ENCODE results near the gene ZNF136.

Gene ZNF136

GRCh38 chr19:12163826-12164225, 930 bp downstream of the ZNF136 start:
- H2AFZ ChIP-seq (ENCODE audit: low read length): no peak overlapping the region

GRCh38 chr19:12166626-12167025, 3.7 kb downstream of the ZNF136 start:
- Histone ChIP-seq H3K9me3 (ENCODE audit: insufficient read depth, low read depth, low read length) (no peaks in the 10 kb centered on the region), H3K4me1 (ENCODE audit: insufficient read depth, low read length, poor library complexity, severe bottlenecking) (peaks cover 35% of the 10 kb centered on the region), H3K4me2 (ENCODE audit: low read depth, low read length, poor library complexity, severe bottlenecking) (peak overlapping the region; percentile 84), H3K36me3 (ENCODE audit: insufficient read depth, low read length) (peaks cover 9% of the 10 kb centered on the region; the same call in 1 of the 2 replicates), H3K4me3 (ENCODE audit: low read length, poor library complexity, severe bottlenecking) (peak overlapping the region; percentile 49), H3F3A (ENCODE audit: low read depth) (no peaks in the 10 kb centered on the region), H3K9ac (ENCODE audit: low read depth, low read length, poor library complexity, severe bottlenecking) (peak overlapping the region; percentile 34), H4K20me1 (ENCODE audit: insufficient read depth, low read length, poor library complexity, severe bottlenecking) (peaks cover 36% of the 10 kb centered on the region), H3K79me2 (ENCODE audit: insufficient read depth, low read length) (peaks cover 80% of the 10 kb centered on the region), H3K9me2 (replicated peaks; ENCODE audit: low read depth, low read length) (no peaks in the 10 kb centered on the region), H2AFZ (ENCODE audit: low read length) (no peak overlapping the region), H3K27me3 (ENCODE audit: insufficient read depth, low read length, poor library complexity, severe bottlenecking) (peaks cover 4% of the 10 kb centered on the region)
- TF ChIP-seq, protein P1, sequence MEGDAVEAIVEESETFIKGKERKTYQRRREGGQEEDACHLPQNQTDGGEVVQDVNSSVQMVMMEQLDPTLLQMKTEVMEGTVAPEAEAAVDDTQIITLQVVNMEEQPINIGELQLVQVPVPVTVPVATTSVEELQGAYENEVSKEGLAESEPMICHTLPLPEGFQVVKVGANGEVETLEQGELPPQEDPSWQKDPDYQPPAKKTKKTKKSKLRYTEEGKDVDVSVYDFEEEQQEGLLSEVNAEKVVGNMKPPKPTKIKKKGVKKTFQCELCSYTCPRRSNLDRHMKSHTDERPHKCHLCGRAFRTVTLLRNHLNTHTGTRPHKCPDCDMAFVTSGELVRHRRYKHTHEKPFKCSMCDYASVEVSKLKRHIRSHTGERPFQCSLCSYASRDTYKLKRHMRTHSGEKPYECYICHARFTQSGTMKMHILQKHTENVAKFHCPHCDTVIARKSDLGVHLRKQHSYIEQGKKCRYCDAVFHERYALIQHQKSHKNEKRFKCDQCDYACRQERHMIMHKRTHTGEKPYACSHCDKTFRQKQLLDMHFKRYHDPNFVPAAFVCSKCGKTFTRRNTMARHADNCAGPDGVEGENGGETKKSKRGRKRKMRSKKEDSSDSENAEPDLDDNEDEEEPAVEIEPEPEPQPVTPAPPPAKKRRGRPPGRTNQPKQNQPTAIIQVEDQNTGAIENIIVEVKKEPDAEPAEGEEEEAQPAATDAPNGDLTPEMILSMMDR (conservative IDR thresholded peaks at IDR 0.05; ENCODE audit: low read length): no peak
- no peak for TF ChIP-seq EZH2phosphoT487 (IDR thresholded peaks at IDR 0.05; ENCODE audit: borderline replicate concordance)

More at GRCh38 chr19:12163826-12164225, 930 bp downstream of the ZNF136 start:
- H3K79me2 ChIP-seq (ENCODE audit: insufficient read depth, low read length): peaks cover 59% of the 10 kb centered on the region
- H3K4me3 ChIP-seq (ENCODE audit: low read length, poor library complexity, severe bottlenecking): peak overlapping the region; percentile 93
- H3K4me1 ChIP-seq (ENCODE audit: insufficient read depth, low read length, poor library complexity, severe bottlenecking): peaks cover 35% of the 10 kb centered on the region
- no peaks in the 10 kb centered on the region for H3K9me3 ChIP-seq (ENCODE audit: insufficient read depth, low read depth, low read length)
- no peaks in the 10 kb centered on the region for H3K9me2 ChIP-seq (replicated peaks; ENCODE audit: low read depth, low read length)
- no peaks in the 10 kb centered on the region for H3K36me3 ChIP-seq (ENCODE audit: insufficient read depth, low read length)
- H3K9ac ChIP-seq (ENCODE audit: low read depth, low read length, poor library complexity, severe bottlenecking): peak overlapping the region; percentile 93
- TF ChIP-seq EZH2phosphoT487 (IDR thresholded peaks at IDR 0.05; ENCODE audit: borderline replicate concordance): no peak
- TF ChIP-seq, protein P1 (conservative IDR thresholded peaks at IDR 0.05; ENCODE audit: low read length): no peak
- peaks cover 32% of the 10 kb centered on the region for H4K20me1 ChIP-seq (ENCODE audit: insufficient read depth, low read length, poor library complexity, severe bottlenecking)
- H3K4me2 ChIP-seq (ENCODE audit: low read depth, low read length, poor library complexity, severe bottlenecking): peak overlapping the region; percentile 84
- H3K27me3 ChIP-seq (ENCODE audit: insufficient read depth, low read length, poor library complexity, severe bottlenecking): peaks cover 4% of the 10 kb centered on the region
- H3F3A ChIP-seq (ENCODE audit: low read depth): no peaks in the 10 kb centered on the region

DNA sequence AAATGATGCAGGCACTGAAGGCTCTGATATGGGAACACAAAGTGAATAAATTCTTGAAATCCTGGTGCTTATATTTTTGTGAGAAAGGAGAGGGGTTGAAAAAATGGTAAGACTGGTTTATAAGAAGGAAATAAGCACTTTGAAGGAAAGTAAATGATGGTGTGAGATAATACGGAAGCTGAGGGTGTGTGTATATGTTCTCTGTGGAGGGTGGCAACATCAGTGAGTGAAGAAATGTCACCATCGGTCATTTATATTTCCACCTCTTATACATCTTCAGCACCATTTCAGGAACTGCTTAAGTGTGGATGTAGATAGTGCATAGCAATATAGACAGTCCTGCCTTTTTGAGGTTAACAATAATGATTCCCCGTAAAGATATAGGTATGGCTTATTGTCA, 17.5 kb downstream of the ZNF136 start:
- no peak overlapping the region for H3K4me2 ChIP-seq (ENCODE audit: low read depth, low read length, poor library complexity, severe bottlenecking)
- H3K79me2 ChIP-seq (ENCODE audit: insufficient read depth, low read length): peaks cover 92% of the 10 kb centered on the region
- no peaks in the 10 kb centered on the region for H3K9me2 ChIP-seq (replicated peaks; ENCODE audit: low read depth, low read length)
- no peak for TF ChIP-seq EZH2phosphoT487 (IDR thresholded peaks at IDR 0.05; ENCODE audit: borderline replicate concordance)
- TF ChIP-seq, protein P1 (conservative IDR thresholded peaks at IDR 0.05; ENCODE audit: low read length): no peak
- H4K20me1 ChIP-seq (ENCODE audit: insufficient read depth, low read length, poor library complexity, severe bottlenecking): peaks cover 7% of the 10 kb centered on the region
- H3K36me3 ChIP-seq (ENCODE audit: insufficient read depth, low read length): peaks cover 16% of the 10 kb centered on the region; the same call in 1 of the 2 replicates
- H3K27me3 ChIP-seq (ENCODE audit: insufficient read depth, low read length, poor library complexity, severe bottlenecking): no peaks in the 10 kb centered on the region
- peaks cover 7% of the 10 kb centered on the region; the same call in 1 of the 2 replicates for H3K9me3 ChIP-seq (ENCODE audit: insufficient read depth, low read depth, low read length)
- no peak overlapping the region for H3K4me3 ChIP-seq (ENCODE audit: low read length, poor library complexity, severe bottlenecking)
- H3K9ac ChIP-seq (ENCODE audit: low read depth, low read length, poor library complexity, severe bottlenecking): no peak overlapping the region
- no peak overlapping the region for H2AFZ ChIP-seq (ENCODE audit: low read length)
- no peaks in the 10 kb centered on the region for H3K4me1 ChIP-seq (ENCODE audit: insufficient read depth, low read length, poor library complexity, severe bottlenecking)
- H3F3A ChIP-seq (ENCODE audit: low read depth): no peaks in the 10 kb centered on the region
